IPS-11a (cell line): ENCODE data around the gene PTPRA.
"Not testable (repeated sequence)": the region's sequence is repeated elsewhere in the genome, so short reads cannot be mapped to it uniquely, and the experiment has no call there.

Experiments
- H3K4me3 ChIP-seq: one replicate; pipeline ENCODE4 v1.5.1; 2013; ENCODE audit warnings: low read depth, low read length, control low read depth

The PTPRA gene

DNA sequence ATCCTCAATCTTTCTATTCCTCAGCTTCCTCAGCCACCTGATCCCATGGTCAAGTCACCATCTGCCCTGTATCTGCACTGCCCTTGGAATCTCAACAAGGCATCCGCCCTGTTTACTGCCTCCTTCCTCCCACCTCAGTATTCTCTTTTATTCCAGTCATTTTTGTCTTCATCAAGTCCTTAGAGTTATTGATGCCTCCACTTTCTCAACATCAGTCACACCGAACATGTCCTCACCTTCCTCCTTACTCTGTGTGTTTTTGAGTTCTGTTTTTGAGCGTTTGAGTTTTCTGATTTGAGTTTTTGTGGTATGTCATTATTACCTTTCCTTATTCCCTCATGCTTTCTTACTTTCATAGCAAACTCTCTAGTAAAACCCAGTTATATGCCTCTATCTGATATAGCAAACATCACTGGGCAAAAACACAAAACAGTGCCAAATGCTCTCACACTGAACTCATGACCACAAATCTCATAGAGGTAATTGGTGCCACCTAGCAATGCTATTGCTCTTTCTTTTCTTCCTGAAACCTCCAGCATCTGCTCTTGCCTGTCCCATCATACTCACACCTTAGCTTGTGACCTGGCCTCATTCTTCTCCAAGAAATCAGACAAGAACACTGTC lies 158.4 kb downstream of the PTPRA start:
- H3K4me3 ChIP-seq = no peak overlapping the region

DNA sequence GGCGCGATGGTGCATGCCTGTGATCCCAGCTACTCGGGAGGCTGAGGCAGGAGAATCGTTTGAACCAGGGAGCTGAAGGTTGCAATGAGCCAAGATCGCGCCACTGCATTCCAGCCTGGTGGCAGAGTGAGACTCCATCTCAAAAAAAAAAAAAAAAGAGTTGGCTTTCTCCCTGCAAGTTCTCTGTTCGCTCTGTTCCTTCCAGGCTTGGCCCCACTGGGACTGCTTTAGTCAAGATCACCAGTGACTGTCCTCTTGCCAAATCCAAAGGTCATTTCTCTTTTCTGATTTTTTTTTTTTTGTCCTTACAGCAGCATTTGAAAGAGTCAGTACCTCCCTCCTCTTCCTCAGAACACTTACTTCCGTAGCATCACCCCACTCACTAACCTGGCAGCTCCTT lies 159.3 kb downstream of the PTPRA start:
- H3K4me3 ChIP-seq = no peak overlapping the region

DNA sequence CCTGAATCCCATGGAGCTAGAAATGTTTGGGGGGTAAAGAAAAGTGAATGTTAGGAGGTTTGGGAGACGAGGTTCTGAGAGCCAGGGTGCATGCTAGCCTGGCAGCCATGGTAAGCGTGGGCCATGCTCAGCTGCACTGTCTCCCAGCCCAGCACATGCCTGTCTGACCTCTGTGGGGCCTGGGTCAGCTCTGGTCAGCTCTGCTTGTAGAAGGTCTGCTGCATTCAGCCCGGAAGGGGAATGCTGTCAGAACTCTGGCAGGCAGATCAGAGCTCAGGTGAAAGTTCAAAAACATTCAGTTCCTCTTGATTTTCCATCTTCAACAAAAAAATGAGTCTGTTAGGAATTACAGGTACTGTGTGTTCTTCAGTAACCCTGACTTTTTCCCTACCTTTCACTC lies 164.4 kb downstream of the PTPRA start:
- no peak overlapping the region for H3K4me3 ChIP-seq

DNA sequence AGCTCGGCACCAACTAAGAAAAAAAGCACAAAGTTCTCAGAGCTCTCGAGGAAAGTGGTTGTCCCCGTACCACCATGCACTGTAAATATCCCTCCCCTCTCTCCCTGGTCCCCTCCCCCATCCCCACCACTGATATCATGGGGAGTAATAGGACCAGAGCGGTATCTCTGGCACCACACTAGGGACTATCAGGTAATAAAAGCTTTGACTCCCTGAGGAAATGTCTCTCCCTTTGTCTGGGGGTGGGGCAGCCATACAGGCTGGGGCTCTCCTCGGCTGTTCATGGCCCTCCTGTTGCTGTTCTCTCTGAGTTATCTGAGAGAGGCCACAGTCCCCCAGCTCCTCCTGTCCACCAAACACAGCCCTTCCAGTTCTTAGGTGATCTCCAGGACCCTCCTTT lies 165.2 kb downstream of the PTPRA start:
- no peak overlapping the region for H3K4me3 ChIP-seq

DNA sequence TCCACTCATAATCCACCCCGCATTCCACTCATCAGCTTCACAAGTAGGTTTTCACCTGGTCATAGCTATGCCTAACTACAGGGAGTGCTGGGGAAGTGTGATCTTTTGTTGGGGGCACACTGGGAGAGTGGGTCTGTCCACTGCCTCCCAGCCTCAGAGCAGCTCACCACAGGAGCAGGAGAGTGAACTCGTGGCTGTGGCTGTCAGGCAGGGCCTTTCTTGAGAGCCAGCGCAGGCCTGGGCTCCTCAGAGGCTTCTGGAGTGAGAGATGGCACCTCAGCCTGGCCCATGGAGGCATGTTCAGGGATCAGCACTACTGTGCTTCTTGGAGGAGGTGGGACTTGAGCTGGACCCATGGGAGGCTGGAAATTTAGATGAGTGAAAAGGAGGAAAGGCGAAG lies 166.1 kb downstream of the PTPRA start:
- H3K4me3 ChIP-seq = no peak overlapping the region

DNA sequence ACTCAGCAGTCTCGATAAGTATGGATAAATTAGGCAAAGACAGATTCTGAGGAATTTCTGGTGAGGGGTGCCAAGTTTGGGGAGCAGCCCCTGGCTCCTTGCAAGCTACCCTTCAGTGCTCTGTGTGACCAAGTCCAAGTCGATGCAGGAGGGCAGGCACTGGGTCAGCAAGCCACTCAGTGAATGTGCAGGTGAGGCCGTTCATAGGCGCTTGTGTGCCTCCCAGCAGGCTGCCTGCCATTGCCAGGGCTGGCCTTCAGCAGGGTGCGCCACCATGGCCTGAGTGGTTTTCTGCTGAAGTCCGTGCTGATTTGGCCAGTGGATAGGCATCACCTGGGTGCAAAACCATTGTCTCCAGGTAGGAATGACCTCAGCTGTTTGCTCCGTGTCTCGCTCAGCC lies 166.8 kb downstream of the PTPRA start:
- H3K4me3 ChIP-seq = no peak overlapping the region

DNA sequence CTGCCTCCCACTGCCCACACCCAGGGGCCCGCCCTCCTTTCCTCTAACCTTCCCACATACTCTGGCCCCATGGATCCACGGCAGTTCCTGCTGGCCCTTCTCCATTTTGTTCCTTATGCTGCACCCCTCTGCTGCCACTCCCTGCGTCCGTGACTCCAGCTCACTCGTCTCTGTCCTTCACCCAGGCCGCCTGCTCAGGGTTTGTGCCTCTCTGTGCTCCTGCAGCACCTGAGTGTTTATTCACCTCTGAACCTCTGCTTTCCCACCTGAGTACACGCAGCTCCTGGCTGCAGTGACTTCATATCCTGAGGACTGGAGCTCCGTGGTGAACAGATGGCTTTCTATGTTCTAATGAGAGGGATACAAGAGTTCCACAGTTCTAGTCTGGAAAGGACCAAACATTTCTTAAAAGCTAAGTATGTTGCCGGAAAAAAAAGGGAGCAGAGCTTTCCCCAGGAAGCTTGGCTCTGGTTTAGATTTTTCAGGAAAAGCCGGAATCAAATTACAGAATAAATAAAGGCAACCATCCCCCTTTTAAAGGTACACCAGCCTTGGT lies 168.7 kb downstream of the PTPRA start:
- no peak overlapping the region for H3K4me3 ChIP-seq

DNA sequence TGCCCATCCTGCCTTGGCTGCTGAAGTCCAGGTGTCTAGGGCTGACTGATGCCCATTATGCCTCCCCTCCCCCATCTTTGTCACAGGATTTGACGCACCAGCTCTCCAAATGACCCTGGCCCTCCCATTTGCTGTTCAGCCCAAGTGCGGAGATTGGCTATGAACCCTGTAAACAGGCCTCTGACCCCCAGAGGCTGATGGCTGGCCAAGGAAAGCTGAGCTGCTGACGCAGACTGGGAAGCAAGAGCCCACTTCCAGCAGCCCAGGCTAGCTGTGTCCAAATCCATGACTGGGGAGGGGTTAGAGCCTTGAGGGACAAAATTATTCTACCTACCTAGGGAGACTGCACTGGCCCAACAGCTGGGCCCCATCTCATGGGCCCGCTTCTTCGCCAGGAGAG lies 169.3 kb downstream of the PTPRA start:
- H3K4me3 ChIP-seq = no peak overlapping the region

DNA sequence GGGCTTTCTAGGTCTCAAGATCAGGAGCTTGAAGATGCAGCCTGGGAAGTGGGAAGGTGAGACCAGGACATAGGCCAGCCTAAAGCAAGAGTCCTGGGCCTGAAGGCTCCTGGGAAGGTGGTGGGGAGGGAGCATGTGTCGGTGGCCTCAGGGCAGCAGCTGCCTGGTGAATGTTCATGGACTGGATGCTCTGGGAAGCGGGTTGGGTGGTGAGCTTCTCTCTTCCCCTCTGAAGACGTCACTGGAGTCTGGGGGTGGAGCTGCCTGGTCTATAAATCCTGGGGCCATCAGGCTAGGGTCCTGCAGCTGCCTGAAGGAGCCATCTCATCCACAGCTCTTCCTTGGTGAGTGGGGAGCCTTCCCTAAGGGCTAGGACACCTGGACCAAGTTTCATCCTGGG lies 170.0 kb downstream of the PTPRA start, which contains the start of gene GNRH2:
Gene GNRH2, plus strand, starts transcription at position 301 of the 400 bp plus-strand sequence. CDS start 793 bp downstream, outside the sequence.
- no peak within 1 kb of the TSS for H3K4me3 ChIP-seq

DNA sequence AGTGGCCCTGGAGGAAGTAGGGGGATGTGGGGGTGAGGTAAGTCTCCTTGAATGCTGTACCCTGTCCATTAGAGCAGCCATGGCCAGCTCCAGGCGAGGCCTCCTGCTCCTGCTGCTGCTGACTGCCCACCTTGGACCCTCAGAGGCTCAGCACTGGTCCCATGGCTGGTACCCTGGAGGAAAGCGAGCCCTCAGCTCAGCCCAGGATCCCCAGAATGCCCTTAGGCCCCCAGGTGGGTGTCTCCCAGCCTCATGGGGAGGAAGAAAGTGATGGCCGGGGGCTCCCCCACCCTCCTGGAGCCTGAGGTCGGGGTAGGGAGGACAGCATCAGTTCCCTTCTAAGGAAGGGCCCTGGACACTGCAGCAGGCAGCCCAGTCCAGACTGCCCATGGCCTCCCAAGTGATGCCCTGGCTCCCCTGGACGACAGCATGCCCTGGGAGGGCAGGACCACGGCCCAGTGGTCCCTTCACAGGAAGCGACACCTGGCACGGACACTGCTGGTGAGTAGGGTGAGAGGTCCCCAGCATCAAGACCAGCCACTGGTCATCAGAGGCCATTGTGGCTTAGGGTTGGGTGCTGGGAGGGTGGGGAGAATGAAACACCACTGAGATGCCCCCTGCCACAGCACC lies 171.2 kb downstream of the PTPRA start:
- H3K4me3 ChIP-seq = no peak overlapping the region

DNA sequence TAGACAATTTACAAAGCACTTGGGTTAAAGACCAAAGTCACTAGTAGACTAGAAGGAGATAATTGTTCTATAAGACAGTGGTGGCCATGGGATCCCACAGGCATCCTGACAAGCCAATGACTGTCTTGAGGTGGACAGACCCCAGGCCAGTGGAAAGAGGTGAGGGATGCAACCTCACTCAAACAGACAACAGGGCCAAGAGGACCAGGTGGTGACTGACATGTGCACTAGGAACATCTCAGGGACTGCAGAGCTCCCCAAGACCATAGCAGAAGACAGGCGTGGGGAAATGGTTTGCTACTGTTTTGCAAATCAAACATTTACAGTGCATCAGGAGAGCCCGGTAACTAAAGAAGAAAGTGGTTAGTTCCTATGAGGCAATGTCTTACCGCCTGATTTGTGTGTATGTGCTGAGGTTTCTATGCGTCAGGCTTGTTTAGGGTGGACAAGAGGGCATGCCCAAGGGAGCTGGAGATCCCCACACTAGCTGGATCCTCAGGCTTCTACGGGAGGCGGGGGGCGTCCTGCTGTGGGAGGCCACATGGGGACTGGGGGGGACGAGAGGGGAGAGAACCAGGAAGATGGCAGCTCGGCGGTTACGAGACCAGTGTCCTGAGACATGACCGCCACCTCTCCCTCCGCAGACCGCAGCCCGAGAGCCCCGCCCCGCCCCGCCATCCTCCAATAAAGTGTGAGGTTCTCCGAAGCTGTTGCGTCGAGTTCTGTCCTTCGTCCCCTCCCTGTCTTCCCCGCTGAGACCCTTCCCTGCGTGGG lies 171.9 kb downstream of the PTPRA start:
- peak overlapping the region; percentile 92 for H3K4me3 ChIP-seq

DNA sequence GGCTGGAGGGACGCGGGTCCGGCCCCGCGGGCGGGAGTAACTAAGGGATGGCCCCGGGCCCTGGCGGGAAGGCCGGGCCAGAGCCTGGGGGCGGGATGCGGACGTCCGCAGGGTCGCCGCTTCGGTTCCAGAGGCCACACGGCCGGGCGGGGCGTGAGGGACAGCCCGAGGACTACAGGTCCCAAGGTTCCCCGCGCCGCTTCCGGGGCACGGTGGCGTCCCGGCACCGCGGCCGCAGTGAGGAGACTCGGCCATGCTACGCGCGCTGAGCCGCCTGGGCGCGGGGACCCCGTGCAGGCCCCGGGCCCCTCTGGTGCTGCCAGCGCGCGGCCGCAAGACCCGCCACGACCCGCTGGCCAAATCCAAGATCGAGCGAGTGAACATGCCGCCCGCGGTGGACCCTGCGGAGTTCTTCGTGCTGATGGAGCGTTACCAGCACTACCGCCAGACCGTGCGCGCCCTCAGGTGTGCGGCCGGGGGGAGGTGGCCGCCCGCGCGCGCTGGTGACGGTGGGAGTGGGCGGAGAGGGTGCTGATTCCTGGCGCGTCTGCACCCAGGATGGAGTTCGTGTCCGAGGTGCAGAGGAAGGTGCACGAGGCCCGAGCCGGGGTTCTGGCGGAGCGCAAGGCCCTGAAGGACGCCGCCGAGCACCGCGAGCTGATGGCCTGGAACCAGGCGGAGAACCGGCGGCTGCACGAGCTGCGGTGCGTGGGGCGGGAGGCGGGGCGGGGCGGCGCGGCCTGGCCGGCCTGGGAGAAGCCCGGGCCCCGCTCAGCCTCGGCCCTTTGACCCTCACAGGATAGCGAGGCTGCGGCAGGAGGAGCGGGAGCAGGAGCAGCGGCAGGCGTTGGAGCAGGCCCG lies 172.8 kb downstream of the PTPRA start, which contains the start of gene MRPS26:
Gene MRPS26, plus strand, starts transcription at position 237 of the 861 bp plus-strand sequence. Its CDS starts 17 bp downstream, at position 254.
- H3K4me3 ChIP-seq = peak within 1 kb of the TSS; percentile 92

DNA sequence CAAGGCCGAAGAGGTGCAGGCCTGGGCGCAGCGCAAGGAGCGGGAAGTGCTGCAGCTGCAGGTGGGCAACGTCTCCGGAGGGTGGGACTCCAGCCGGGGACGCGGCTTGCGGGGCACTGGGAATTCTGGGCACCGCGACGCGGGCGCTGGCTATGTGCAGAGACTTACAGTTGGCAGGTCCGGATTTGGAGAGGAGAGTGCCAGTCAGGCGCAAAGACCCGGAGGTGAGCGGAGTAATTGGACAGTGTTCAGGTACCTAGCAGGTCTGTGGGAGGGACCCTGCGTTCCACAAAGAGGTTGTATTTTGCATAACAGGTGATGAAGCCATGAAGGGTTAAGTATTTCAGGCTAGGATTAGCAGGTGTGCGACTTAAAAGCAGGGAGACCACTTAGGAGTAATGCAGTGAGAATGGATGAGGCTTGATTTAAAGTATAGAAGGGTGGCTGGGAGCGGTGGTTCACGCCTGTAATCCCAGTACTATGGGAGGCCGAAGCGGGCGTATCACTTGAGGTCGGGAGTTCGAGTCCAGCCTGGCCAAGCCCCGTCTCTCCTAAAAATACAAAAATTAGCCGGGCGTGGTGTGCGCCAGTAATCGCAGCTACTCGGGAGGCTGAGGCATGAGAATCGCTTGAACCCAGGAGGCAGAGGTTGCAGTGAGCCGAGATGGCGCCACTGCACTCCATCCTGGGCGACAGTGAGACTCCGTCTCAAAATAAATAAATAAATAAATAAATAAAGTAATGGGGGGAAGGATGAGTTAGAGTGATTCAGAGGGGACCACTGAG lies 173.6 kb downstream of the PTPRA start:
- peak overlapping the region; percentile 92 for H3K4me3 ChIP-seq

DNA sequence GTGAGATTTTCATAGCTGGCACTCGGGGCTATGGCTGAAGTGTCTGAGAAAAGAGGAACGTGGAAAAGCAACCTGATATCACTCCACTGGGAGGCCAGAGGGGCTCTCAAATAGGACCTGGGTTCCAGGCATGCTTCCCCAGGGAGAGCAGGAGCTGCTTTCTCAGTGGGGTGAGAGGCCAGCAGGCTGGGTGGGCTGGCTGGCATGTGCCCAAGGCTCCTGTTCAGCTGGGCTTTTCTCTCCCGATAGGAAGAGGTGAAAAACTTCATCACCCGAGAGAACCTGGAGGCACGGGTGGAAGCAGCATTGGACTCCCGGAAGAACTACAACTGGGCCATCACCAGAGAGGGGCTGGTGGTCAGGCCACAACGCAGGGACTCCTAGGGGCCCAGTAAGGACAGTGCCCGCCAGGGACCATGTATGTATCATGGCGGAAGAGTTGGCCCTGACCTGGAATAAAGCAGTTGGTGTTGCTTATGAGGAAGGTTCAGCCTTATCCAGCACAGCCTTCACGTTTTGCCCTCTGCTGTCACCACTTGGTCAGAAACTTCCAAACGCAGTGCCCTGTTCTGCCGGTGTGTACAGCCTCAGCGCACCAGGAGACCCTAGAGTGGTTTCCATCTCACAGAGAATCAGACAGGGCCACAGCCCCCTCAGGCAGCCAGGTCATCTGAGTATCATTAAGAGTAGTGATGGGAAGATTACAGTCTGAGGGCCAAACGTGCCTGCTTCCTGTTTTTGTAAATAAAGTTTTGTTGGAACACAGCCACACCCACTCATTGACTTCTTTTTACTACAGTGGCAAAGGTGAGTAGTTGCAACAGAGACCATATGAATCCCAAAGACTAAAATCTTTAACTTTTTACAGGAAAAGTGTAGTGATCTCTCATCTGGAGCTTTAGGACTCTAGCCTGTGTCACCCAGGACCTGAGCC lies 174.5 kb downstream of the PTPRA start:
- no peak overlapping the region for H3K4me3 ChIP-seq

DNA sequence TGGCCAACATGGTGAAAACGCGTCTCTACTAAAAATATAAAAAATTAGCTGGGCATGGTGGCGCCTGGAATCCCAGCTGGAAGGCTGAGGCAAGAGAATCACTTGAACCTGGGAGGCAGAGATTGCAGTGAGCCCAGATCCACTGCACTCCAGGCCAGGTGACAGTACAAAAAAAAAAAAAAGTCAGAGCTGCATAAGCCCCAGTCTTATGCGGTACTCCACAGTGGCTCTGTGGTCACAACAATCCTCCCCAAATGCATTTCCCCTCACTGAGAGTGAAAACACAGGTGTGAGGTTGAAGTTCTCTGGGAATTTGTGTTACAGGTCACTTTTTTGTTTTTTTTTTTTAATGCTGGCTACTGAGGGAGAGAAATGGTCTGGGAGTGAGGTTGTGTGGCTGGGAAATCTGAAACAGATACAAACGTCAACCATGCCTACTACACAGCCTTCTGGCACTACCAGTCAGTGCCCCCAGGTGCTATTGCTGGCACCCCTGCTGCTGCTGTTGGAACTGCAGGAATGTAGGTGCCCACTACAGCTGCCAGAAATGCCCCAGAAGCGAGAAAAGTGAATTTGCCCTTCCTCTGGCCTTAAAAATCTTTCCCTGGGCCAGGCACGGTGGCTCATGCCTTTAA lies 178.2 kb downstream of the PTPRA start:
- no peak overlapping the region for H3K4me3 ChIP-seq

DNA sequence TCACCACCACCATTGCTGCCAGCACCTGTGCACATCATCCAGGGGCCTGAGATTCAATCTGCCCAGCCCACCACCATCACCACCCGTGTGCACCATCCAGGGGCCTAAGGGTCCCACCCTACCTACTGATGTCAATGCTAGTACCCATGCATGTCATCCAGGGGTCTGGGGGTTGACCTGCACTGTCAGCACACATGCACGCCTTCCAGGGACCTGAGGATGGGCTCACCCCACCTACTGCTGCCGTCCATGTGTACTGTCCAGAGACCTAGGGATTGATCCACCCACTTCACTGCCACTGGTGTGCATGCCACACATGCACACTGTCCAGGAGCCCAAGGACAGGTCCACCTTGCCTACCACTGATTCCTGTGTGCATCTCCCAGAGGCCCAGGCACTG lies 186.2 kb downstream of the PTPRA start:
- H3K4me3 ChIP-seq = no peak overlapping the region

DNA sequence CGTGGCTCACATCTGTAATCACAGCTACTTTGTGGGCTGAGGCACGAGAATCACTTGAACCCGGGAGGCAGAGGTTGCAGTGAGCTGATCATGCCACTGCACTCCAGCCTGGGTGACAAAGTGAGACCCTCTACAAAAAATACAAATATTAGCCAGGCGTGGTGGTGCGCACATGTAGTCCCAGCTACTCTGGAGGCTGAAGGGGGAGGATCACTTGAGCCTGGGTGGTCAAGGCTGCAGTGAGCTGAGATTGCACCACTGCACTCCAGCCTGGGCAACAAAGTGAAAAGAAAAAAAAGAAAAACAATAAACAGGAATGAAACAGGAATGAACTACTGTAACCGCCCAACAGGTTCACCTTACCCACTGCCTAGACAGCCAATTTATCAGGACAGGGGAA lies 190.8 kb downstream of the PTPRA start:
- not testable (repeated sequence) for H3K4me3 ChIP-seq
